Heart left ventricle (tissue), 13 donors: ENCODE results near the gene LELP1.
"Not testable (repeated sequence)": the region's sequence is repeated elsewhere in the genome, so short reads cannot be mapped to it uniquely, and the experiment has no call there.

Experiments used
- POLR2A ChIP-seq, 2 donors: fragments of 450-650 bp; IDR thresholded peaks; one replicate each; pipeline ENCODE4 v1.6.1; 2017; ENCODE audit warnings: antibody characterized with exemption in 2 of 2, mild to moderate bottlenecking in 2 of 2, moderate library complexity in 2 of 2
- TF ChIP-seq, protein P1 (sequence below), 12 donors: fragments of 200-600 bp; sonication (generic) in 4 of 12; IDR thresholded peaks; one replicate each; pipeline versions ENCODE4 v1.5.0 to v1.8.0; 2018 to 2022; ENCODE audit warnings: antibody characterized with exemption in 12 of 12, mild to moderate bottlenecking in 5 of 12
- donor health status: ischemic (EF 13 %, LVEDD 7.1; RV severe dilation, severe dysfunction).
- donor health status: DM: no; HTN: yes; CAD: no.
- donor health status: DM: no; HTN: no; CAD: no.
- donor health status: ischemic (EF 25% LVEDD 6.9; RV normal size, moderate dysfunction).
- donor health status: ischemic (EF 25% LVEDD 5.7; RV mildly dilated, moderate dysfunction).
- donor health status: ischemic (EF 35%, LVEDD 5.7; RV mildly dilated, moderate dysfunction).
- donor health status: nonischemic (EF 11% LVEDD 7.7; RV severe dilation, severe dysfunction).
- donor health status: DM: yes; HTN: yes; CAD: no.
- donor health status: PGD.
- donor health status: ischemic (EF 29% LVEDD 5.4; RV normal size, mild dysfunction).
- donor health status: nonischemic (EF 23%, LVEDD 6.1; RV moderate dilation, normal function).

DNA sequence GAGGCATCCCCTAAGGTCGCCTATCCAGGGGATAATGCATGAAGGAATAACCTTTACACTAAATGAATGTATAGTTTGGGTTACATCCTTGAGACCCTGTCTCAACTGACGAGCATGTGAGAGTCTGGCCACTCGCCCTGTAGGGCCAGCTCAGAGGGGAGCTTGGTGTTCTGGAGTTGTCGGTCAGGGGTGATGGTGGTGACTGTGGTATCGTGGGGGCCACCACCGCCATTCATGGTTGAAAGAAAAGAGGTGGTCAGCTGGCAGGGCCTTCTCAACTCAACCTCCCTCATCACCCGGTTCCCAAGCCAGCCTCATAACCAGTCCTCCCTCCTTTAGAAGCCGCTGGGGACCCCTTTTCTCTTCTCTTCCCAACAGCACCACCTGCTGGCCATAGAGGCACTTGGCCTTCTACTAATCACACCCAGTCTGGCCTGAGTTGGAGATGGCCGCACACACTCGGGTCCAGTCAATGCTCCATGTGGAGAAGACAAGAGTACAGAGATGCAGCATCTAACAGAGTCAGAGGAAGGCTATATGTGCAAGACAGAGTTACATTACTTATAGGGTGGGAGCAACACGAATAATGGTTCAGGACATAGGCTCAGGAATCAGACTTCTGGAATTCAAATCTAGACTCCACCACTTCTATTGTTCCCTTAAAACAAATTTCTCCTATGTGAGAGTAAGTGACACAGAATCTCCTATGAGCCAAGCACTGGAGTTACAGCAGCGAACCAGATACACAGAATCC lies 26.0 kb downstream of the LELP1 start:
- TF ChIP-seq, protein P1, sequence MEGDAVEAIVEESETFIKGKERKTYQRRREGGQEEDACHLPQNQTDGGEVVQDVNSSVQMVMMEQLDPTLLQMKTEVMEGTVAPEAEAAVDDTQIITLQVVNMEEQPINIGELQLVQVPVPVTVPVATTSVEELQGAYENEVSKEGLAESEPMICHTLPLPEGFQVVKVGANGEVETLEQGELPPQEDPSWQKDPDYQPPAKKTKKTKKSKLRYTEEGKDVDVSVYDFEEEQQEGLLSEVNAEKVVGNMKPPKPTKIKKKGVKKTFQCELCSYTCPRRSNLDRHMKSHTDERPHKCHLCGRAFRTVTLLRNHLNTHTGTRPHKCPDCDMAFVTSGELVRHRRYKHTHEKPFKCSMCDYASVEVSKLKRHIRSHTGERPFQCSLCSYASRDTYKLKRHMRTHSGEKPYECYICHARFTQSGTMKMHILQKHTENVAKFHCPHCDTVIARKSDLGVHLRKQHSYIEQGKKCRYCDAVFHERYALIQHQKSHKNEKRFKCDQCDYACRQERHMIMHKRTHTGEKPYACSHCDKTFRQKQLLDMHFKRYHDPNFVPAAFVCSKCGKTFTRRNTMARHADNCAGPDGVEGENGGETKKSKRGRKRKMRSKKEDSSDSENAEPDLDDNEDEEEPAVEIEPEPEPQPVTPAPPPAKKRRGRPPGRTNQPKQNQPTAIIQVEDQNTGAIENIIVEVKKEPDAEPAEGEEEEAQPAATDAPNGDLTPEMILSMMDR (IDR thresholded peaks at IDR 0.05), result peak in 11 of 12 donors; percentile 9 to 51 (median 27)
- TF ChIP-seq POLR2A (IDR thresholded peaks at IDR 0.05), result not testable (repeated sequence)
